Activated CD8-positive, alpha-beta memory T cell treated with anti-CD3 and anti-CD28 coated beads for 36 hours (primary cell): Measurements from ENCODE around the gene CFAP57. TPM values are rescaled to one million over a fixed set of nuclear protein-coding genes. Genes with fewer than 3 reads are reported as not detected.

Source experiments
- CTCF ChIA-PET: fragments of 350-600 bp; sonication (Branson Sonifier 250); formaldehyde crosslinking; loops from one replicate; lab custom pipeline; 2021; ENCODE audit warnings: antibody characterized with exemption; lab: Charles Lee
- POLR2A ChIA-PET: fragments of 350-600 bp; sonication (Branson Sonifier 250); formaldehyde crosslinking; loops from one replicate; lab custom pipeline; 2021; ENCODE audit warnings: antibody characterized with exemption; lab: Charles Lee
- total RNA-seq, 2 experiments: library from RNA; stranded (reverse); gene quantifications; one replicate each; pipeline ENCODE4 v1.2.3, GENCODE V29; 2021

CFAP57 gene
- total RNA-seq, 2 experiments from 2014 or later: 0.25 to 0.42 TPM

- ChIA-PET CTCF (interaction anchor here (0.9 kb wide), 1 partner anchor 24 kb away, joined by 3 read pairs; no protein-coding TSS in a partner anchor), POLR2A (no interaction called here)
Observed at GRCh38 chr1:43270421-43271095, 98.4 kb downstream of the CFAP57 start.

GRCh38 chr1:43271186-43272118 is 99.3 kb downstream of the CFAP57 start:
- POLR2A ChIA-PET: no interaction called here
- CTCF ChIA-PET: no interaction called here

- POLR2A ChIA-PET: no interaction called here
- CTCF ChIA-PET: no interaction called here
Observed at GRCh38 chr1:43272161-43272560, 100.0 kb downstream of the CFAP57 start.

- POLR2A ChIA-PET: no interaction called here
Observed at GRCh38 chr1:43272576-43273571, 100.7 kb downstream of the CFAP57 start.

GRCh38 chr1:43273708-43274107 is 101.6 kb downstream of the CFAP57 start:
- ChIA-PET POLR2A (no interaction called here), CTCF (no interaction called here)

More at GRCh38 chr1:43272576-43273571, 100.7 kb downstream of the CFAP57 start:
- CTCF ChIA-PET: no interaction called here

GRCh38 chr1:43274125-43274803 is 102.1 kb downstream of the CFAP57 start:
- CTCF ChIA-PET: no interaction called here
- POLR2A ChIA-PET: no interaction called here

GRCh38 chr1:43274804-43275180 is 102.7 kb downstream of the CFAP57 start:
- CTCF ChIA-PET: no interaction called here
- POLR2A ChIA-PET: no interaction called here

- POLR2A ChIA-PET: no interaction called here
- CTCF ChIA-PET: interaction anchor here (0.5 kb wide), 1 partner anchor 162 kb away, joined by 3 read pairs; no protein-coding TSS in a partner anchor
Observed at GRCh38 chr1:43275826-43276620, 103.9 kb downstream of the CFAP57 start.

GRCh38 chr1:43276673-43277072 is 104.5 kb downstream of the CFAP57 start:
- CTCF ChIA-PET: no interaction called here
- POLR2A ChIA-PET: no interaction called here

- CTCF ChIA-PET: no interaction called here
- POLR2A ChIA-PET: no interaction called here
Observed at GRCh38 chr1:43277116-43277876, 105.2 kb downstream of the CFAP57 start.

- ChIA-PET CTCF (no interaction called here), POLR2A (no interaction called here)
Observed at GRCh38 chr1:43279161-43279560, 107.0 kb downstream of the CFAP57 start.

GRCh38 chr1:43279666-43280065 is 107.5 kb downstream of the CFAP57 start:
- ChIA-PET POLR2A (no interaction called here), CTCF (no interaction called here)

- CTCF ChIA-PET: no interaction called here
Observed at GRCh38 chr1:43280692-43281091, 108.6 kb downstream of the CFAP57 start.

GRCh38 chr1:43282220-43283195 is 110.4 kb downstream of the CFAP57 start:
- POLR2A ChIA-PET: interaction anchor here (0.6 kb wide), 1 partner anchor 24 kb away, joined by 3 read pairs; no protein-coding TSS in a partner anchor
- CTCF ChIA-PET: no interaction called here

More at GRCh38 chr1:43280692-43281091, 108.6 kb downstream of the CFAP57 start:
- POLR2A ChIA-PET: no interaction called here

- POLR2A ChIA-PET: no interaction called here
- CTCF ChIA-PET: no interaction called here
Observed at GRCh38 chr1:43284065-43284464, 111.9 kb downstream of the CFAP57 start.

GRCh38 chr1:43284546-43285110 is 112.5 kb downstream of the CFAP57 start:
- POLR2A ChIA-PET: no interaction called here
- CTCF ChIA-PET: no interaction called here
